Stimulated activated naive CD4-positive, alpha-beta T cell (primary cell): Measurements from ENCODE around the gene ACSM6.
"Not testable (repeated sequence)": the region's sequence is repeated elsewhere in the genome, so short reads cannot be mapped to it uniquely, and the experiment has no call there.

Source experiments
- DNase-seq, 6 experiments: peaks; one replicate each; lab custom pipeline; 2025; lab: John Stamatoyannopoulos, UW

Gene ACSM6

DNA sequence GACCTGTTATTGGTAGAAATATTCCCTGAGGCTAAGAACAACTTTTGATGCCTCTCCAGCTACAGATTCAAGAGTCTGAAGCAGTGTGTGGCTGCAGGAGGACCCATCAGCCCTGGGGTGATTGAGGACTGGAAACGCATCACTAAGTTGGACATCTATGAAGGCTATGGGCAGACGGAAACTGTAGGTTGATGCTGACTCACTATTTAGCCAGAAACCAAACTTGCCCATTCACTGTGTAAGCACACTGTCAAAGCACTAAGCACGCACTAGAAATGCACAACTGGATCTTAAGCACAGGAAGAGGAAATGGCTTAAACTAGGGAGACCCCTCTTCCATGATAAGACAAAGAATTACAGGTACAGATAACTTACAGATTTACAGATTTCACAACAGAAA lies 20.8 kb downstream of the ACSM6 start:
- DNase-seq: no peak

DNA sequence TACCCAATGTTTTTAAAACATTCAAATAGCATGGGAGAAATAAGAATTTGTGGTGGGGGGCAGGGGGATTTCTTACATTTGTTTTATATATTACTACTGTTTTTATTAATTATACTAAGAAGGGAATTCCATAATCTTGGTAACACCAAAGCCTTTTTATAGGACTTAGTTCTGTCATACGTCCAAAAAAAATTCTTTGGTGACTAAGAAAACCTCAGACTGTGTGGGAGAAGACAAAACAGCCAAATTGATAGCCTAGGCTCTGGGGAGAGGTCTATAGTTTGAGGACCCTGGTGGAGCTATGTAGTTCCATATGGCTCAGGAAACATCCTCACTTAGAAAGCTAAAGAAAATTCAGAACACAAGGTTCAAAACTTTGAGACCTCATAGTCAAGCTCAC lies 23.4 kb downstream of the ACSM6 start:
- no peak for DNase-seq

DNA sequence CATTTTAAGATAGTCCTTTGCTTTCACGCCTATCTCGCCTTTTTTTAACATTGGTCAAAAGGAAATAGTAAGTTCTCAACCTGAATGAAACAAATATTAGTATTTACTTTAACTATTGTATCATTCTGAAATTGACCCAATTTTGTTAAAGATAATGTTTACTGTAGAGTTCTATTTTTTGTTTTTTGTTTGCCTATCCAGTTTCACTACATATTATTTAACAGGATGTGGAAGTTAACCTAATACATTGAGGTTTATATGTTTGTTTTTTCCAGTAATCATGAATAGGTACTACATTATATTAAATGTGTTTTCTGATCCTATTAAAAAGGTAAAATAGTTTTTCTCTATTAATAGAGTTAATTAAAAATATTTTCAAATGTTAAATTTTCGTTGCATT lies 26.5 kb downstream of the ACSM6 start:
- DNase-seq: no peak

DNA sequence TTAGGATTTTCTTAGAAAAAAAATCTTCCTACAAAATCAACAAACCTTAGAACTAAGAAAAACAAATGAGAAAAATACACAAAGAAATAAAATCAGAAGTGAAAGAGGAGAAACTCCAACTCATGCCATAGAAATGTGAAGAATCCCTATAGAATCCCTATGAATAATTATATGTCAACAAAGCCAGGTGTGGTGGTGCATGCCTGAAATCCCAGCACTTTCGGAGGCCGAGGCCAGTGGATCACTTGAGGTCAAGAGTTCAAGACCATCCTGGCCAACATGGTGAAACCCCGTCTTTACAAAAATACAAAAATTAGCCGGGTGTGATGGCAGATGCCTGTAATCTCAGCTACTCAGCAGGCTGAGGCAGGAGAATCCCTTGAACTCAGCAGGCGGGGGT lies 27.1 kb downstream of the ACSM6 start:
- DNase-seq: no peak

GRCh38 chr10:95225136-95225535 lies 31.1 kb downstream of the ACSM6 start:
- DNase-seq: no peak

- DNase-seq: not testable (repeated sequence)
These were observed 35.1 kb downstream of the ACSM6 start for GRCh38 chr10:95228934-95229723.

DNA sequence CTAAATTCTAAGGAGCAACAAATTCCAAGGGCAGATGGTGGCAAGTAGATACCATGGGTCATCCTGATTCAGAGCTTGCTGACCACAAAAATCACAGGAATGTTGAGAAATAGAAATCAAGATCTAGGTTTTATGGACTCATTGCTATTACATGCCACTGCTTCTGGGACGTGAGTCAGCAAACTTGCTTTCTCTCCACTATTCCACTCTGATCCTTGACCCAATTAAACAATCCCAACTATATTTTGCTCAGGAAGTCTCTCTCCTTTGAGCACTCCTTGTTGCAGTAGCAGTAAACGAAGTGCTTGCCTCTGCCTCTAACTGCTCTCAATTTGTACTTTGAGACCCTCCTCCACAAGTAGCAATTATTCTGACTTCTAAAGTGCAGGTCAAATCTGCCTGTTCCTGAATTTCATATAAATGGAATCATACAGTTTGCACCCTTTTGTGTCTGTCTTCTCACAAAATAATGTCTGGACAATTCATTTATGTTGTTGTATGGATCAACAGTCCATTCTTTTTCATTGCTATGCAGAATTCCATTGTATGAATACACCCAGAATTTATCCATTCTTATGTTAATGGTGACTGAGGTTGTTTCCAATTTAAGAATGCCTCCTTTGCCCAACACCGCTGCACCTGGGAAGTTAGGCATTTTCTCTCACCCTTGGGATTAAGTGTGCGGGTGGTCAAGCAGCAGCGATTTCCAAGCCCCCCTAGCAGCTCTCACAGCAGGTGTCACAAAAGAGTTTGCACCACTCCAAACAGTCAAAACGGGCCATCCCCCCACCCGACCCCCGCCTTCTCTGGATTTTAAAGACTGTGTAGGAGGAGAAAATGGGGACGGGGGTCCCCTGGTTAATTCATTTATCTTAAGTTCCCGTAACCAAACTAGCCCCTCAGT lies 35.9 kb downstream of the ACSM6 start:
- DNase-seq: no peak

DNA sequence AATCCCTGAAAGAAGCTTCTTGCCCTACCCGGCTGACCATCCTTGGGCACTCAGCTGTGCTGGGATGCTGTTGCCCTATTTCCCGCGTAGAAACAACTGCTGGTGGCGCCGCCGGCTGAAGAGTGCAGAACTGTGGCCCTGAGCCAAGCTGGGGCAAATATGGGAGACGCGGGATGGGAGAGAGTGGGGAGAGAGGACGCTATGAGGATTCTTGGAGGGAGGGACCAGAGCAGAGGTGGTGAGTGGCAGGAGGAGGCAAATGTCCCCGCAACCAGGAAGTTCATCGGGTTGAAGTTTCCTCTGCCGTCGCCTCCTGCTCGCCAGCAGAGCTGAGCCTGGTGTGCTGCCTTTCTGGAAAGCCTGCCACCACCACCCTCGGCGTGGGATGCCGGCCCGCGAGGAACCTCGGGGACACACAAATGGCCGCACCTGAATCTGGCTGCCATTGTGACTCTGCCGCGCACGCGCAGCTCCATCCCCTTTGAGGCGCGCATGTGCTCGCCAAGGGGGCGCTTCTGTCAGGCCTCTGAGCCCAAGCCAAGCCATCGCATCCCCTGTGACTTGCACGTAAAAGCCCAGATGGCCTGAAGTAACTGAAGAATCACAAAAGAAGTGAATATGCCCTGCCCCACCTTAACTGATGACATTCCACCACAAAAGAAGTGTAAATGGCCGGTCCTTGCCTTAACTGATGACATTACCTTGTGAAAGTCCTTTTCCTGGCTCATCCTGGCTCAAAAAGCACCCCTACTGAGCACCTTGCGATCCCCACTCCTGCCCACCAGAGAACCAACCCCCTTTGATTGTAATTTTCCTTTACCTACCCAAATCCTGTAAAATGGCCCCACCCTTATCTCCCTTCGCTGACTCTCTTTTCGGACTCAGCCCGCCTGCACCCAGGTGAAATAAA lies 36.9 kb downstream of the ACSM6 start:
- peak in 5 of 6 experiments; percentile 2 to 62 (median 28) for DNase-seq

DNA sequence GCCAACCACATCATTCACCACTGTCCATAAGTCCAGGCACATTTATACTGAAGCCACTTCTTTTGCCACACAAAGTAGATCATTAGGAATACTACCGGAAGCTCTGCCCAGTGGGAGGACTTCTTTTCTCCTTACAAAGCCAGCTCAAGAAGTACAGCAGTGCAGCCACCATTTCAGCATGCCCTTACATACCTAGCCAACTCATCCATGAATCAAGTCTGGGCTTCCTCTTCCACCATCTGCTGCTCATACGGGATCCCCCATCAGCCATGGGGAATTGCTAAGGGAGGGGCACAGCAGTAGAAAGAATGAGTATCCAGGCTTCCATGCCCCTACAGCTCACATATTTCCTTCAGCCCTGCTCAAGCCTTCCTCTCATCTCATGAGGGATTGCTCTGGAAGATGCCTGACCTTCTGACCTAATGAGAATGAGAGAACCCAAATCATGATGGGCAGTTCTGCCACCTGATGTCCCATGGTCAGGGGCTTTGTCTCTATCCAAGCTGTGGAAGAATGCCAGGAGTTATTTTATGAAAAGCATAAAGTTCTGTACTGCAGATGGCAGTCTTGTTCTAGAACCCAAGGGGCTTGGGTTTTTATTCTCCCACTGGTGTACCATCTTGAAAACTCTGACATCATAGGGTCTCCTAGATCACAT lies 39.5 kb downstream of the ACSM6 start:
- no peak for DNase-seq

DNA sequence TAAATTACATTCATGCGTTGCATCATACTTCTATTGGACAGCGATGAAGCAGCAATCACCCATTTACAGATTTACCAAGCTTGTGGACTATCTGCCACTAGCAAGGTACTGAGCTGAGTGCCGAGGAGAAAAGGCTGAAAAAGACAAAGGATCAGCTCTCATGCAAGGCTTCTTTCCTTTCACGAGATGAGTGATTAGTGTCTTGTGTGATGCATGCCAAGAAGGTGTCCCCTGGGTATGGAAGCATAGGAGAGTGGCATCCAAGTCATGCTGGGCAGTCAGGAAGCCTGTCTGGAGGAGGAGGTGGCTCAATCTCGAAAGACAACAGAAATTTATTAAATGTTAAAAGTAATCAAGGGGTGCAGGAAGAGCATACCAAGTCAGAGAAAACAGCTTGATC lies 40.9 kb downstream of the ACSM6 start:
- DNase-seq: no peak

DNA sequence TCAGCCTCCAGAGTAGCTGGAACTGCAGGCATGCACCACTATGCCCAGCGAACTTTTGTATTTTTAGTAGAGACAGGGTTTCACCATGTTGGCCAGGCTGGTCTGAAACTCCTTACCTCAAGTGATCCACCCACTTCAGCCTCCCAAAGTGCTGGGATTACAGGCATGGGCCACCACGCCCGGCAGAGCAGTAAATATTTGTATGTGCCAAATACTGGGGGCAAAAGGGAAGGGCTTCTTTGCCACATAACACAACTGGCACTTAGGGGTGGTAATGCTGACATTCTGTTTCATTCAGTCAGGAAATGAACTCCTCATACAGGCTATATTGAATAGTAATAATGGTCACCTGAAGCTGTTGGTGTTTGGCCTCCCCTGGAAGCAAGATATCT lies 41.6 kb downstream of the ACSM6 start:
- DNase-seq: no peak

DNA sequence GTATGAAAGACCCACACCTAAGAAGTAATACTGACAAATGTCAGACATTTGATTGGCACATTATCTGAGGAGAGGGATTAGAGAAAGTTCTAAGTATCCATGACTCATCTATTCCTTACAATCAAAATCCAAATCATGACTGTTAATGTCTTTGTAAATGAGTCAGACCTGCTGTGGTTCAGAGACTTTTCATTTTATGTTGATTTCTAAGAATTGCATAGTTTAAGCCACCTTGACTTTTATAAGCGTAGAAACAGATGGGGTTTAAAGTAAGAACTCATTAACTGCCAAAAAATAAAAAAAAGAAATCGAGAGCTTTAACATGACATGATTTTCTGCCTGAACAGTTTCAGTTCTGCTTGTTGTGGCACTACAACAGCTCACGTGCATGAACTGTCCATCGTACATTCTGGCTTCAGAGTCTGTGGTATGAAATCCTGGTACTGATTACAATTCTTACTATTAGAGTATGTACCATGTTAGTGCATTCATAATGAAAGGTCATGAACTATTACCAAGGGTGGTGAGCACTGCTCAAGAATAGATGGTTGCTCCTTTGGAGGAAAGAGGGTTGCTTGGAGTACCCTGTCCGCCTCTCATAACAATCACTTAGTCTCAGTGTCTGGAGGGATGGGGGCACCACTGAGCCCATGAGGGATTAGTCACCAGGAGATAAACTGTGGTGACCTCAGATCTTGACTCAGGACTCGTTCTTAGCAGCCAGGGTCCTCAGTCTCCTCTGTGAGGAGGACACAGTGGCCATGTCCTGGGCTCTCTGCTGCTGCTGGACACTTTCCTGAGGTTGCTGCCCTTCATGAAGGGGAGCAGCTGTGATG lies 42.2 kb downstream of the ACSM6 start:
- DNase-seq: no peak

DNA sequence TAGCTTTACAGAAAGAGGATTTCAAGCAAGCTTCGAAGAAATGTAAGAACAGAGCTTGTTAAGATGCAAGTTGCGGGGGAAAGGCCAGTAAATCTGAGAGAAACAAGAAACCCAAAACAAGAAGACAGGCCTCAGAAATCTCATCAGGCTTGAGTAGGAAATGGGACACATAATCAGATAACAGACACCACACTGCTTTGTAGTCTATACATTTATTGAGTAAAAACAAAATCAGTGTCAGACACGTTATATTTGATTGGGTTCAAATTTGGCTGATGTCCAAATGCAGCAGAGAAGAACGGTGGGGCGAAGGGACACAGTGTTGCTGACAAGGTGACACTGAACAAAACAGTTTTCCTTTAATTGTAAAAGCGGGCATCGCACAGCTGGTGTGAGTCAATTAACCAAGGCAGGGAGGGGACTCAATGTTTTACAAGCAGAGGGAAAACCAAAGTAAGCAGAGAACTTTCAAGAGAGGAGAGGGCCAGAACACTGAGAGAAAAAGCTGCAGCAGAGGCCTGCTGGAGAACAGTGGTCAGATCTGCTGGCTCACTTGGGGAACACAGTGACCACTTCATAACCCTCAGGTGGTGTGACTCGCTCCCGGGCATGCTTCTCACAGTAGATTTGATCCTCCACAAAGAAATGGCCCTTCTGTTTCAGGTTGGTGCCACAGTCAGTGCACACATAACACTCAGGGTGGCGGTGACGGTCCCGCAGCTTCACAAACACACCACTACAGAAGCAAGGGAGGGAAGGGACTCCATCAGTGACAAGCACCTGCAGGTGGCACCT lies 43.5 kb downstream of the ACSM6 start:
- DNase-seq: no peak

GRCh38 chr10:95240096-95240495 lies 46.1 kb downstream of the ACSM6 start:
- not testable (repeated sequence) for DNase-seq

DNA sequence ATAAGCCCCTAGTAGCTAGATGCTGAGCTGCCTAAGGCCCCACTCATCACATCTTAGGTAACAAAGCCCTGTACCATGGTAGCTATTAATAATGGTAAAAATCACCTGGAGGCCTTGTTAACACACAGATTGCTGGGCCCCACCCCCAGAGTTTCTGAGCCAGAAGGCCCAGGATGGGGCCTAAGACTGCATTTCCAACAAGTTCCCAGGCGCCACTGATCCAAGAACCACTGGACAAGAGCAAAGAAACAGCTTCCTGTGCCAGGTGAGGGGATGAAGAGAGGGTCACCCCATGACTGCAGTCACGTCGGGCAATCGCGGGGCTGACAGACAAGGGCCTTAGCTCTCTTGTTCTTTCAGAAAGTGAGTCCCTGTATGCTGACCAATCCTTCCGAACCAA lies 46.8 kb downstream of the ACSM6 start:
- DNase-seq: no peak

DNA sequence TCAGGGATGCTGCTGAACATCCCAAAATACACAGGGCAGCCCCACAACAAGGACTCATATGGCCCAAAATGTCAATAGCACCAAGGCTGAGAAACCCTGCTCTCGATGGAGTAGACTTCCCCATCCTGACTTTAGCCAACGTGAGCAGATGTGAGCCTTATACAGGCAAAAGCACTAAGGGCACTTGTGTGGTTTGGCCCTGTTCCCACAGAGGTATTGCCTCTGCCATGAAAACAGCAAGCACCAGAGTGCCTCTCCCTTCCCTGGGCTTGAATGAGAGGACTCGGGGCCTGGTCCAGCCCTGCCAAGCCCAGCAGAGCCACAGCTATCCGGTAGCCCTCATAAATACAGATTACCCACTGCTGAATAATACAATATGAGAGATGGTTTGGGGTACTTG lies 47.5 kb downstream of the ACSM6 start:
- no peak for DNase-seq

DNA sequence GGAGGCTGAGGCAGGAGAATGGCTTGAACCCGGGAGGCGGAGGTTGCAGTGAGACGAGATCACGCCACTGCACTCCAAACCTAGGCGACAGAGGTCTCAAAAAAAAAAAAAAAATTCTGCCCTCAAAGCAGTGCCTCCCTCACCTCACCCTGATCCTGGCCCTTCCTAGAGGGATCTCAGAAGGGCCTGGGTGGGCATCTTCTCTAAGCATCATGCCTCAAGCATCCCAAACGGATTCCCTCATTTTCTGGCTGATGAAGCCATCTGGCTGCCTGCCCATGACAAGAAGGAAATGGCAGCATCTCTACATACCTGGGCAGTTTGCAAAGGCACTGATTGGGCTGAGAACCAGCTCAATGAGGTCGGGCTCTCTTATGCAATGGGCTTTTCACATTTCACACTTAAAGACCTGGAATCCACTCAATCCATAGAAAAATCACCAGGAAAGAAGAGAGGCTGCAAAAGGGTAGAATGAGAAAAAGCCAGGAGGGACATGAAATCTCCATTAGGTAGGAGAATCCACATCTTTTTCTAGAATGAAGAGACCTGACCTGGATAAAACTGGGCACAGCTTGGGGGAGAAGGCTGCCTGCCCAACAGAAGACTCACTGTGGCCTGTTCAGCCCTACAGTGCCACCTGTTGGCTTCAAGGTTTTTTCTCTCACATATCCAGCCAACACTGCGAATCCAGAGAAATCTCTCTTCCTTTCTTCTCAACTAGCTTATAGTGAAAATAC lies 48.7 kb downstream of the ACSM6 start:
- DNase-seq: peak in 2 of 6 experiments; percentile 2 to 10

DNA sequence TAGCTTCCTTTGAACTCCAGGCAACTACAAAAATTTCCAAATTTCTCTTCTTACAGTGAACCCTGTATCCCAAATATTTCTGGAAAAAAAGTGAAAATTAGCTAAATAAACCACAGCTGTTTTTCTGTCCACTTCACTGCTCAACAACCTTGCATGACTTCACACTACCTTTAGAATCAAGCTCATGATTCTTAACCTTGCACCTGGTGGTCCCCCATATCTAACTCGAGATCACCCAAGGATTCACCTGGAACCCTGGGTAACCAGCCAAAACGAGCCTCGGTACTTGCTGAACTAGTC lies 49.2 kb downstream of the ACSM6 start:
- DNase-seq: no peak

GRCh38 chr10:95244152-95244551 lies 50.1 kb downstream of the ACSM6 start:
- no peak for DNase-seq
